KG1 (cell line): ENCODE data around the gene PCDHA3.
"Not testable (repeated sequence)": the region's sequence is repeated elsewhere in the genome, so short reads cannot be mapped to it uniquely, and the experiment has no call there.

Experiments used
- DNase-seq: peaks from one replicate; lab custom pipeline; 2025; lab: John Stamatoyannopoulos, UW

Gene PCDHA3

GRCh38 chr5:140800816-140801493 lies at the start of gene PCDHA3:
Gene PCDHA3, plus strand, starts transcription at chr5:140801057.
- DNase-seq, result no peak

- no peak for DNase-seq
Measured at GRCh38 chr5:140753561-140753960, 47.3 kb upstream of the PCDHA3 start.

- no peak for DNase-seq
Measured at GRCh38 chr5:140764177-140764973, 36.5 kb upstream of the PCDHA3 start.

GRCh38 chr5:140767444-140767843 lies 33.4 kb upstream of the PCDHA3 start:
- no peak for DNase-seq

GRCh38 chr5:140780512-140780911 lies 20.3 kb upstream of the PCDHA3 start:
- DNase-seq, result no peak

- DNase-seq, result no peak
Measured at GRCh38 chr5:140785905-140786686, 14.8 kb upstream of the PCDHA3 start, which contains the start of gene PCDHA1. Gene PCDHA1, plus strand, starts transcription at chr5:140786140.

GRCh38 chr5:140787422-140787821 lies 13.4 kb upstream of the PCDHA3 start:
- not testable (repeated sequence) for DNase-seq

- DNase-seq, result not testable (repeated sequence)
Measured at GRCh38 chr5:140787849-140788504, 12.9 kb upstream of the PCDHA3 start.

- no peak for DNase-seq
Measured at GRCh38 chr5:140791089-140791488, 9.8 kb upstream of the PCDHA3 start.

GRCh38 chr5:140794595-140795258 lies 6.1 kb upstream of the PCDHA3 start, which contains the start of gene PCDHA2:
Gene PCDHA2, plus strand, starts transcription at chr5:140794852.
- no peak for DNase-seq

GRCh38 chr5:140795259-140795641 lies 5.6 kb upstream of the PCDHA3 start:
- DNase-seq, result no peak

GRCh38 chr5:140796072-140796717 lies 4.7 kb upstream of the PCDHA3 start:
- not testable (repeated sequence) for DNase-seq

GRCh38 chr5:140796718-140797095 lies 4.2 kb upstream of the PCDHA3 start:
- no peak for DNase-seq

- no peak for DNase-seq
Measured at GRCh38 chr5:140801494-140801841, 611 bp downstream of the PCDHA3 start.

GRCh38 chr5:140802381-140802780 lies 1.5 kb downstream of the PCDHA3 start:
- not testable (repeated sequence) for DNase-seq

- DNase-seq, result no peak
Measured at GRCh38 chr5:140802781-140803271, 2.0 kb downstream of the PCDHA3 start.

GRCh38 chr5:140806834-140807775 lies 6.2 kb downstream of the PCDHA3 start, which contains the start of gene PCDHA4:
Gene PCDHA4, plus strand, starts transcription at chr5:140807068.
- DNase-seq, result peak; percentile 2

GRCh38 chr5:140808241-140808888 lies 7.5 kb downstream of the PCDHA3 start:
- not testable (repeated sequence) for DNase-seq

GRCh38 chr5:140808889-140809291 lies 8.0 kb downstream of the PCDHA3 start:
- no peak for DNase-seq
